Activated CD4-positive, alpha-beta T cell treated with anti-CD3 and anti-CD28 coated beads, Interleukin-2, amount 10 ng/mL, durations not matched to agents 7 days and 5 days (primary cell): ENCODE results near the gene ELL3. TPM values are rescaled to one million over a fixed set of nuclear protein-coding genes. Genes with fewer than 3 reads are reported as not detected.

Experiments used
- CTCF ChIA-PET: fragments of 350-600 bp; sonication (Branson Sonifier 250); formaldehyde crosslinking; loops from one replicate; lab custom pipeline; 2021; ENCODE audit warnings: antibody characterized with exemption; lab: Charles Lee
- POLR2A ChIA-PET: fragments of 350-600 bp; sonication (Branson Sonifier 250); formaldehyde crosslinking; loops from one replicate; lab custom pipeline; 2021; ENCODE audit warnings: antibody characterized with exemption; lab: Charles Lee
- DNase-seq: peaks from one replicate; pipeline ENCODE4 v3.0.0-alpha.2; 2020
- H3K27ac Mint-ChIP-seq: one replicate; pipeline ENCODE4 v1.8.0; 2021; ENCODE audit warnings: mild to moderate bottlenecking, moderate library complexity, mixed read lengths
- H3K27me3 Mint-ChIP-seq: one replicate; pipeline ENCODE4 v1.8.0; 2021; ENCODE audit warnings: mixed read lengths
- H3K36me3 Mint-ChIP-seq: one replicate; pipeline ENCODE4 v1.8.0; 2021; ENCODE audit warnings: low read depth, mixed read lengths
- H3K4me1 Mint-ChIP-seq: one replicate; pipeline ENCODE4 v1.8.0; 2021; ENCODE audit warnings: mixed read lengths
- H3K4me3 Mint-ChIP-seq: one replicate; pipeline ENCODE4 v1.8.0; 2021; ENCODE audit warnings: mild to moderate bottlenecking, moderate library complexity, mixed read lengths
- H3K9me3 Mint-ChIP-seq: one replicate; pipeline ENCODE4 v1.8.0; 2021; ENCODE audit warnings: mixed read lengths
- total RNA-seq, 2 experiments: library from RNA; stranded (reverse); gene quantifications; one replicate each; pipeline ENCODE4 v1.2.3, GENCODE V29; 2021

The ELL3 gene
- total RNA-seq, 2 experiments from 2014 or later, result 2.5 to 2.9 TPM

- peak within 1 kb of the TSS; percentile 97 for H3K27ac Mint-ChIP-seq
- CTCF ChIA-PET, result interaction anchor here (0.9 to 1.0 kb wide), 4 partner anchors 9 to 30 kb away, joined by 3 to 6 read pairs (median 4); no protein-coding TSS in a partner anchor
- H3K36me3 Mint-ChIP-seq, result peaks cover 71% of the 10 kb centered on the region
- no peaks in the 10 kb centered on the region for H3K27me3 Mint-ChIP-seq
- H3K9me3 Mint-ChIP-seq, result no peaks in the 10 kb centered on the region
- DNase-seq, result no peak
- H3K4me1 Mint-ChIP-seq, result peaks cover 58% of the 10 kb centered on the region
- POLR2A ChIA-PET, result interaction anchor here (1.4 to 1.9 kb wide), 2 partner anchors 25 to 28 kb away, joined by 3 to 5 read pairs; partner anchors contain the start of gene MFAP1
- peak within 1 kb of the TSS; percentile 99 for H3K4me3 Mint-ChIP-seq
Observed at GRCh38 chr15:43799945-43800285, 23.1 kb upstream of the ELL3 start, which contains the start of gene SERINC4. TSS of gene SERINC4 (minus strand) at chr15:43800220. CDS start at chr15:43799986, 234 bp downstream.

- Mint-ChIP-seq H3K4me1 (peaks cover 63% of the 10 kb centered on the region), H3K9me3 (no peaks in the 10 kb centered on the region), H3K27ac (peak overlapping the region; percentile 97), H3K27me3 (no peaks in the 10 kb centered on the region), H3K4me3 (no peak overlapping the region), H3K36me3 (peaks cover 71% of the 10 kb centered on the region)
- DNase-seq, result no peak
- ChIA-PET CTCF (interaction anchor here (1.0 kb wide), 1 partner anchor 9 kb away, joined by 3 read pairs; no protein-coding TSS in a partner anchor), POLR2A (interaction anchor here (1.9 kb wide), 1 partner anchor 25 kb away, joined by 5 read pairs; the partner anchor contains the start of gene MFAP1)
Observed at GRCh38 chr15:43799209-43799944, 22.6 kb upstream of the ELL3 start.

- no peak for DNase-seq
- H3K9me3 Mint-ChIP-seq, result no peaks in the 10 kb centered on the region
- no peaks in the 10 kb centered on the region for H3K27me3 Mint-ChIP-seq
- H3K4me3 Mint-ChIP-seq, result no peak overlapping the region
- CTCF ChIA-PET, result interaction anchor here (0.6 to 1.4 kb wide), 4 partner anchors 16 to 1088 kb away, joined by 3 to 4 read pairs (median 3); partner anchors contain the start of genes TUBGCP4 and ZSCAN29
- POLR2A ChIA-PET, result interaction anchor here (0.6 kb wide), 2 partner anchors 881 to 1297 kb away, joined by 3 read pairs; no protein-coding TSS in a partner anchor
- H3K36me3 Mint-ChIP-seq, result peaks cover 84% of the 10 kb centered on the region
- peaks cover 75% of the 10 kb centered on the region for H3K4me1 Mint-ChIP-seq
- no peak overlapping the region for H3K27ac Mint-ChIP-seq
Observed at GRCh38 chr15:43796566-43796965, 19.8 kb upstream of the ELL3 start.

GRCh38 chr15:43795997-43796396 lies 19.2 kb upstream of the ELL3 start:
- no peak overlapping the region for H3K4me3 Mint-ChIP-seq
- peaks cover 72% of the 10 kb centered on the region for H3K4me1 Mint-ChIP-seq
- peak overlapping the region; percentile 42 for H3K27ac Mint-ChIP-seq
- H3K9me3 Mint-ChIP-seq, result no peaks in the 10 kb centered on the region
- H3K36me3 Mint-ChIP-seq, result peaks cover 78% of the 10 kb centered on the region
- no peak for DNase-seq
- H3K27me3 Mint-ChIP-seq, result no peaks in the 10 kb centered on the region
- ChIA-PET CTCF (interaction anchor here (0.6 to 1.8 kb wide), 3 partner anchors 9 to 1290 kb away, joined by 4 to 6 read pairs (median 5); no protein-coding TSS in a partner anchor), POLR2A (interaction anchor here (0.6 kb wide), 1 partner anchor 881 kb away, joined by 3 read pairs; no protein-coding TSS in a partner anchor)

- DNase-seq, result no peak
- no peak overlapping the region for H3K27ac Mint-ChIP-seq
- peaks cover 71% of the 10 kb centered on the region for H3K36me3 Mint-ChIP-seq
- CTCF ChIA-PET, result interaction anchor here (0.6 to 1.8 kb wide), 4 partner anchors 10 to 1289 kb away, joined by 3 to 6 read pairs (median 4); partner anchors contain the start of gene ELL3
- H3K4me1 Mint-ChIP-seq, result peaks cover 67% of the 10 kb centered on the region
- no peaks in the 10 kb centered on the region for H3K9me3 Mint-ChIP-seq
- H3K27me3 Mint-ChIP-seq, result no peaks in the 10 kb centered on the region
- no peak overlapping the region for H3K4me3 Mint-ChIP-seq
- POLR2A ChIA-PET, result interaction anchor here (0.9 kb wide), 1 partner anchor 29 kb away, joined by 3 read pairs; the partner anchor contains the start of gene MFAP1
Observed at GRCh38 chr15:43795197-43795596, 18.4 kb upstream of the ELL3 start.

GRCh38 chr15:43794269-43795037 lies 17.7 kb upstream of the ELL3 start:
- Mint-ChIP-seq H3K36me3 (peaks cover 64% of the 10 kb centered on the region), H3K4me1 (peaks cover 59% of the 10 kb centered on the region), H3K4me3 (peak overlapping the region; percentile 93), H3K9me3 (no peaks in the 10 kb centered on the region), H3K27me3 (no peaks in the 10 kb centered on the region), H3K27ac (peak overlapping the region; percentile 98)
- CTCF ChIA-PET, result interaction anchor here (0.9 to 1.8 kb wide), 4 partner anchors 10 to 49 kb away, joined by 3 to 6 read pairs (median 3); partner anchors contain the start of gene ELL3
- no peak for DNase-seq
- POLR2A ChIA-PET, result interaction anchor here (0.9 kb wide), 1 partner anchor 30 kb away, joined by 3 read pairs; the partner anchor contains the start of gene MFAP1

- peak overlapping the region; percentile 93 for H3K4me3 Mint-ChIP-seq
- peaks cover 53% of the 10 kb centered on the region for H3K4me1 Mint-ChIP-seq
- no peaks in the 10 kb centered on the region for H3K9me3 Mint-ChIP-seq
- CTCF ChIA-PET, result interaction anchor here (1.0 kb wide), 2 partner anchors 11 to 17 kb away, joined by 3 read pairs; partner anchors contain the start of gene ELL3
- H3K27me3 Mint-ChIP-seq, result no peaks in the 10 kb centered on the region
- H3K36me3 Mint-ChIP-seq, result peaks cover 57% of the 10 kb centered on the region
- no peak for DNase-seq
- POLR2A ChIA-PET, result interaction anchor here (0.8 to 1.2 kb wide), 2 partner anchors 31 to 34 kb away, joined by 3 read pairs; partner anchors contain the start of gene MFAP1
- peak overlapping the region; percentile 98 for H3K27ac Mint-ChIP-seq
Observed at GRCh38 chr15:43793647-43794046, 16.9 kb upstream of the ELL3 start.

GRCh38 chr15:43792761-43793476 lies 16.2 kb upstream of the ELL3 start:
- ChIA-PET POLR2A (interaction anchor here (0.8 to 1.2 kb wide), 2 partner anchors 32 to 34 kb away, joined by 3 read pairs; partner anchors contain the start of gene MFAP1), CTCF (interaction anchor here (1.0 kb wide), 1 partner anchor 12 kb away, joined by 3 read pairs; no protein-coding TSS in a partner anchor)
- H3K4me1 Mint-ChIP-seq, result peaks cover 47% of the 10 kb centered on the region
- DNase-seq, result peak; percentile 32
- no peaks in the 10 kb centered on the region for H3K9me3 Mint-ChIP-seq
- no peaks in the 10 kb centered on the region for H3K27me3 Mint-ChIP-seq
- H3K4me3 Mint-ChIP-seq, result peak overlapping the region; percentile 93
- peaks cover 51% of the 10 kb centered on the region for H3K36me3 Mint-ChIP-seq
- H3K27ac Mint-ChIP-seq, result peak overlapping the region; percentile 98

GRCh38 chr15:43791993-43792760 lies 15.4 kb upstream of the ELL3 start, which contains the start of gene SERF2:
TSS of gene SERF2 (plus strand) at chr15:43792320. CDS start at chr15:43792377, 57 bp downstream.
- no peaks in the 10 kb centered on the region for H3K9me3 Mint-ChIP-seq
- peaks cover 44% of the 10 kb centered on the region for H3K4me1 Mint-ChIP-seq
- ChIA-PET POLR2A (interaction anchor here (1.2 kb wide), 1 partner anchor 32 kb away, joined by 3 read pairs; the partner anchor contains the start of gene MFAP1), CTCF (interaction anchor here (1.0 to 1.6 kb wide), 3 partner anchors 9 to 16 kb away, joined by 3 to 8 read pairs (median 3); partner anchors contain the start of genes ELL3 and HYPK)
- H3K36me3 Mint-ChIP-seq, result peaks cover 47% of the 10 kb centered on the region
- H3K27ac Mint-ChIP-seq, result peak within 1 kb of the TSS; percentile 98
- peak; percentile 100 for DNase-seq
- peak within 1 kb of the TSS; percentile 93 for H3K4me3 Mint-ChIP-seq
- no peaks in the 10 kb centered on the region for H3K27me3 Mint-ChIP-seq

GRCh38 chr15:43789409-43789808 lies 12.6 kb upstream of the ELL3 start:
- CTCF ChIA-PET, result interaction anchor here (2.5 kb wide), 1 partner anchor 13 kb away, joined by 8 read pairs; the partner anchor contains the start of gene ELL3

More at GRCh38 chr15:43789409-43789808, 12.6 kb upstream of the ELL3 start:
- no peaks in the 10 kb centered on the region for H3K9me3 Mint-ChIP-seq
- H3K36me3 Mint-ChIP-seq, result peaks cover 23% of the 10 kb centered on the region
- H3K4me1 Mint-ChIP-seq, result peaks cover 19% of the 10 kb centered on the region
- H3K4me3 Mint-ChIP-seq, result no peak overlapping the region
- POLR2A ChIA-PET, result no interaction called here
- H3K27me3 Mint-ChIP-seq, result no peaks in the 10 kb centered on the region
- no peak for DNase-seq
- no peak overlapping the region for H3K27ac Mint-ChIP-seq
